ENCODE results near the gene KRT13. TPM values are rescaled to one million over a fixed set of nuclear protein-coding genes. Genes with fewer than 3 reads are reported as not detected.

The KRT13 gene
- total and polyA plus RNA-seq, 10 of the 15 experiments (the other 5 are each of a cell fraction or from before 2014, with no cell fraction given), result not detected

DNA sequence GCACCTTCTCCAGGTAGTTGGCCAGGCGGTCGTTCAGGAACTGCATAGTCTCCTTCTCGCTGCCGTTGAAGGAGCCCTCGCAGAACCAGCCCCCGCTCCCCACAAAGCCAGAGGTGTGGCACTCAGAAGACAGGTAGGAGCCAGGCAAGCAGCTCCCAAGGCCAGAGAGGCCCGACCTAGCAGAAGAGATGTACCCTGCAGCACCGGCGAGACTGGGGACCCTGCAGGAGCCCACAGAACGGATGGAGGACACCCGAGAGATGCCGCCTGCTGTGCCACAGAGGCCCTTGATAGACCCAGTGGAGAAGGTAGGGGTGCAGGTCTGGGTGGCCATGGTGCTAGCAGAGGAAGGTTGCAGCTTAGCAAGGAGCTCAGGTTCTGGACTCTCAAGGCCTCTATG lies 15.9 kb downstream of the KRT13 start, which contains the start of gene KRT36 (continued):
- TF ChIP-seq, protein P1, sequence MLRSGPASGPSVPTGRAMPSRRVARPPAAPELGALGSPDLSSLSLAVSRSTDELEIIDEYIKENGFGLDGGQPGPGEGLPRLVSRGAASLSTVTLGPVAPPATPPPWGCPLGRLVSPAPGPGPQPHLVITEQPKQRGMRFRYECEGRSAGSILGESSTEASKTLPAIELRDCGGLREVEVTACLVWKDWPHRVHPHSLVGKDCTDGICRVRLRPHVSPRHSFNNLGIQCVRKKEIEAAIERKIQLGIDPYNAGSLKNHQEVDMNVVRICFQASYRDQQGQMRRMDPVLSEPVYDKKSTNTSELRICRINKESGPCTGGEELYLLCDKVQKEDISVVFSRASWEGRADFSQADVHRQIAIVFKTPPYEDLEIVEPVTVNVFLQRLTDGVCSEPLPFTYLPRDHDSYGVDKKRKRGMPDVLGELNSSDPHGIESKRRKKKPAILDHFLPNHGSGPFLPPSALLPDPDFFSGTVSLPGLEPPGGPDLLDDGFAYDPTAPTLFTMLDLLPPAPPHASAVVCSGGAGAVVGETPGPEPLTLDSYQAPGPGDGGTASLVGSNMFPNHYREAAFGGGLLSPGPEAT (IDR thresholded peaks at IDR 0.05; ENCODE audit: low read depth), result no peak
- TF ChIP-seq NFIC (IDR thresholded peaks at IDR 0.05; ENCODE audit: low read depth, low read length) (no peak), SMARCA5 (IDR thresholded peaks at IDR 0.05) (no peak), RCOR1 (conservative IDR thresholded peaks at IDR 0.05; ENCODE audit: low read depth, low read length) (no peak), BCL11A (IDR thresholded peaks at IDR 0.05; ENCODE audit: low read depth, low read length) (no peak)

DNA sequence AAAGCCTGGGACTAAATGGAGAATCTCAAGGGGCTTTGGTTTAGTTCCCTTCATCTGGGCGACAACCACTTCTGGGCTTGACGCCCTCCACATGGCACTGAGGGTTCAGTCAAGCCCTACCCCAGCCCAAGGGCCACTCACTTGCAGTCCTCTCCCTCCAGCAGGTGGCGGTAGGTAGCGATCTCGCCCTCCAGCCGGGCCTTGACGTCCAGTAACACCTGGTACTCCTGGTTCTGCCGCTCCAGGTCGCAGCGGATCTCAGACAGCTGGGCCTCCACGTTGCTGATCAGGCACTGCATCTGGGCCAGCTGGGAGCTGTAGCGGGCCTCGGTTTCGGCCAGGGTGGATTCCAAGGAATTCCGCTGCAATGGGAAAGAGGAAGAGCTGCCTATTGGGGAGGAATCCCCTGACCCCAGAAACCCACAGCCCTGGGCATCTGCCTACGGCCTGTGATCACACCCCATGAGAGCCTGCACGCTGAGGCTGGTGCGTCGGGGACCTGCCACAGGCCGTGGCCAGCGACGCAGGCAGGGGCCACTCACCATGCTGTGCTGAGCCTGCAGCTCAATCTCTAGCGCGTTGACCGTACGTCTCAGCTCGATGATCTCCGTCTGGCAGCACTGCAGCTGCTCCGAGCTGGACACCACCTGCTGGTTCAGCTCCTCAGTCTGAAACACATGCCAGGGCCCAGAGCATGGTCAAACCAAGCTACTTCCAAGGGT lies 18.4 kb downstream of the KRT13 start:
- WGBS (ENCODE audit: insufficient coverage, insufficient replicate concordance, low lambda C conversion rate, missing lambda C conversion rate), result 37% methylated on average over 29 of the region's 29 CpGs
- no peak overlapping the region for H3K27ac ChIP-seq (ENCODE audit: control insufficient read depth, insufficient read depth)
- ChIA-PET CTCF (interaction anchor here (0.6 to 2.3 kb wide), 9 partner anchors 8 to 630 kb away, joined by 3 to 8 read pairs (median 3); no protein-coding TSS in a partner anchor), RAD21 (ENCODE audit: unreplicated experiment) (interaction anchor here (0.8 to 1.9 kb wide), 3 partner anchors 61 to 631 kb away, joined by 3 to 5 read pairs (median 3); no protein-coding TSS in a partner anchor), SMC1A (ENCODE audit: uncharacterized antibody, unreplicated experiment) (interaction anchor here (0.9 kb wide), 2 partner anchors 160 to 180 kb away, joined by 3 read pairs; no protein-coding TSS in a partner anchor), POLR2A (no interaction called here)
- in situ Hi-C loops (cut with MboI), result no loop called here
- no peak overlapping the region for H3K4me2 ChIP-seq (ENCODE audit: control insufficient read depth, insufficient read depth)
- H3K36me3 ChIP-seq (ENCODE audit: control insufficient read depth in 2 of 2, insufficient read depth in 2 of 2, low read length in 1 of 2), result no peaks in the 10 kb centered on the region
- no peaks in the 10 kb centered on the region for H3K4me1 ChIP-seq (ENCODE audit: control insufficient read depth, insufficient read depth, low read length)
- H3K9me3 ChIP-seq (replicated peaks; ENCODE audit: control insufficient read depth, insufficient read depth, low read length), result no peaks in the 10 kb centered on the region
- no peaks in the 10 kb centered on the region for H3K79me2 ChIP-seq (ENCODE audit: control insufficient read depth, insufficient read depth, low read length)
- H3K4me3 ChIP-seq, result no peak overlapping the region
- H4K20me1 ChIP-seq (ENCODE audit: control insufficient read depth, insufficient read depth), result no peaks in the 10 kb centered on the region
- intact Hi-C loops (cut with micrococcal nuclease; ENCODE audit: unreplicated experiment), result no loop called here
- peak; percentile 74 for ATAC-seq
- H3K27me3 ChIP-seq (replicated peaks in 1 of 2; ENCODE audit: control insufficient read depth in 2 of 2, insufficient read depth in 2 of 2, low read length in 1 of 2), result peaks cover 0 to 3% of the 10 kb centered on the region in 2 experiments; a peak in 2 of 4 replicates
- no peak for FAIRE-seq
- no peak overlapping the region for H3K9ac ChIP-seq (ENCODE audit: control insufficient read depth, insufficient read depth, low read length)
- H2AFZ ChIP-seq (ENCODE audit: control insufficient read depth, low read depth, low read length), result no peak overlapping the region
- no TSS peak for BruUV-seq (replicated peaks)
- DNase-seq (ENCODE audit: low read depth, low spot score), result no peak
- no peak for TF ChIP-seq EED (IDR thresholded peaks at IDR 0.05; ENCODE audit: low read depth)
- TF ChIP-seq, protein P2, sequence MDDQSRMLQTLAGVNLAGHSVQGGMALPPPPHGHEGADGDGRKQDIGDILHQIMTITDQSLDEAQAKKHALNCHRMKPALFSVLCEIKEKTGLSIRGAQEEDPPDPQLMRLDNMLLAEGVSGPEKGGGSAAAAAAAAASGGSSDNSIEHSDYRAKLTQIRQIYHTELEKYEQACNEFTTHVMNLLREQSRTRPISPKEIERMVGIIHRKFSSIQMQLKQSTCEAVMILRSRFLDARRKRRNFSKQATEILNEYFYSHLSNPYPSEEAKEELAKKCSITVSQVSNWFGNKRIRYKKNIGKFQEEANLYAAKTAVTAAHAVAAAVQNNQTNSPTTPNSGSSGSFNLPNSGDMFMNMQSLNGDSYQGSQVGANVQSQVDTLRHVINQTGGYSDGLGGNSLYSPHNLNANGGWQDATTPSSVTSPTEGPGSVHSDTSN (IDR thresholded peaks at IDR 0.05; ENCODE audit: insufficient replicate concordance, low read depth, low read length), result no peak
- TF ChIP-seq MXI1 (IDR thresholded peaks at IDR 0.05; ENCODE audit: low read depth, low read length), result no peak
- TF ChIP-seq SUPT20H (IDR thresholded peaks at IDR 0.05; ENCODE audit: borderline replicate concordance, control insufficient read depth, low read depth, low read length), result no peak
- TF ChIP-seq, protein P3, sequence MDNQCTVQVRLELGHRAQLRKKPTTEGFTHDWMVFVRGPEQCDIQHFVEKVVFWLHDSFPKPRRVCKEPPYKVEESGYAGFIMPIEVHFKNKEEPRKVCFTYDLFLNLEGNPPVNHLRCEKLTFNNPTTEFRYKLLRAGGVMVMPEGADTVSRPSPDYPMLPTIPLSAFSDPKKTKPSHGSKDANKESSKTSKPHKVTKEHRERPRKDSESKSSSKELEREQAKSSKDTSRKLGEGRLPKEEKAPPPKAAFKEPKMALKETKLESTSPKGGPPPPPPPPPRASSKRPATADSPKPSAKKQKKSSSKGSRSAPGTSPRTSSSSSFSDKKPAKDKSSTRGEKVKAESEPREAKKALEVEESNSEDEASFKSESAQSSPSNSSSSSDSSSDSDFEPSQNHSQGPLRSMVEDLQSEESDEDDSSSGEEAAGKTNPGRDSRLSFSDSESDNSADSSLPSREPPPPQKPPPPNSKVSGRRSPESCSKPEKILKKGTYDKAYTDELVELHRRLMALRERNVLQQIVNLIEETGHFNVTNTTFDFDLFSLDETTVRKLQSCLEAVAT (IDR thresholded peaks at IDR 0.05), result no peak
- TF ChIP-seq, protein P4, sequence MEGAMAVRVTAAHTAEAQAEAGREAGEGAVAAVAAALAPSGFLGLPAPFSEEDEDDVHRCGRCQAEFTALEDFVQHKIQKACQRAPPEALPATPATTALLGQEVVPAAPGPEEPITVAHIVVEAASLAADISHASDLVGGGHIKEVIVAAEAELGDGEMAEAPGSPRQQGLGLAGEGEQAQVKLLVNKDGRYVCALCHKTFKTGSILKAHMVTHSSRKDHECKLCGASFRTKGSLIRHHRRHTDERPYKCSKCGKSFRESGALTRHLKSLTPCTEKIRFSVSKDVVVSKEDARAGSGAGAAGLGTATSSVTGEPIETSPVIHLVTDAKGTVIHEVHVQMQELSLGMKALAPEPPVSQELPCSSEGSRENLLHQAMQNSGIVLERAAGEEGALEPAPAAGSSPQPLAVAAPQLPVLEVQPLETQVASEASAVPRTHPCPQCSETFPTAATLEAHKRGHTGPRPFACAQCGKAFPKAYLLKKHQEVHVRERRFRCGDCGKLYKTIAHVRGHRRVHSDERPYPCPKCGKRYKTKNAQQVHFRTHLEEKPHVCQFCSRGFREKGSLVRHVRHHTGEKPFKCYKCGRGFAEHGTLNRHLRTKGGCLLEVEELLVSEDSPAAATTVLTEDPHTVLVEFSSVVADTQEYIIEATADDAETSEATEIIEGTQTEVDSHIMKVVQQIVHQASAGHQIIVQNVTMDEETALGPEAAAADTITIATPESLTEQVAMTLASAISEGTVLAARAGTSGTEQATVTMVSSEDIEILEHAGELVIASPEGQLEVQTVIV (IDR thresholded peaks at IDR 0.05; ENCODE audit: borderline replicate concordance, partially characterized antibody), result no peak
- no peak for TF ChIP-seq RUNX3 (IDR thresholded peaks at IDR 0.05; ENCODE audit: low read length)
- TF ChIP-seq NBN (IDR thresholded peaks at IDR 0.05), result no peak
